HL-60/S4 treated with phorbol 12-myristate 13-acetate at 8.2 ng/mL for 4 days and 3 days (cell line): ENCODE results near the gene NAXE.
"Not testable (repeated sequence)": the region's sequence is repeated elsewhere in the genome, so short reads cannot be mapped to it uniquely, and the experiment has no call there.

Experiments
- in situ Hi-C: fragments of 300-500 bp; cut with MboI; formaldehyde crosslinking; loops from 2 replicates; pipeline ENCODE4 v1.15.0; 2022; ENCODE audit warnings: low sequenced_read_pairs

The NAXE gene

DNA sequence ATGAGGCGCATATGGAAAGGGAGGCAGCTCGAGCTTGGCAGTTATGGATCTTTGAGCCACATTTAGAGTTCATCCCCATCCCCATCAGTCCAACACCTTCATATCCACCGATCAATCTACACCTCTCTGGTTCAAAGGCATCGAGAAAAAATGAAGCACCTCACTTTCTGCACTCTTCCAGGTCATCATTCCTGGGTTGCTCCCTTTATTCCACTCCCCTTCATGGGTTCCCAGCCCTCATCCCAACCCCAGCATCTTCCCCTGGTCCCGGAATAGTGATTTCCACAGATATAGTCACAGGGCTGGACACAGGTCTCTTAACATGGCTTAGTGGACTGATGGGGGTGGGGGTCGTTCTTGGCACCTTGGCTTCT lies 28.0 kb downstream of the NAXE start:
- in situ Hi-C loops, result no loop called here

DNA sequence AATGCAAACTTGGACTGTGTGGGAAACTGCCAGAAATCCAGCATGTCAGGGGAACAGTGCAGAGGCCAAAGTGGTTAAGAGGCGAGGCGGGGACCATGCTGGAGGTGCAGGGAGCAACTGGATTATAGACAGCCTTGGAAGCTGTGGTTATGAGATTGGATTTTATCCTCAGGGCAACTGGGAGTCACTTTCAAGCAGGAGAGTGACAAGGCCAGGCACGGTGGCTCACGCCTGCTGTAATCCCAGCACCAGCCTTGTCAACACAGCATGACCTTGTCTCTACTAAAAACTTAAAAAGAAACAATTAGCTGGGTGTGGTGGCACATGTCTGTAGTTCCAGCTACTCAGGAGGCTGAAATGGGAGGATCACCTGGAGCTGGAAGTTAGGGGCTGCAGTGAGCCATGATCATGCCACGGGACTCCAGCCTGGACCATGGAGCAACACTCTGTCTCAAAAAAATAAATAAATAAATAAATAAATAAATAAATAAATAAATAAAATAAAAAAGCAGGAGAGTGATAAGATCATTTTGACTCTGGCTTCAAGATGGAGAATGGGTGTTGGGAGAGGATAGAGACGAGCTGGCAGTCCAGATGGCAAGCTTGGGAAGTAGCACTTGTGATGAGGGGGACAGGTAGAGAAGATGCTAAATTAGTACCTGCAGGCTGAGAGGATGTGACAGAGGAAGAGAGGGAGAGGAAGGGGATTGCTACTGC lies 31.2 kb downstream of the NAXE start:
- in situ Hi-C loops, result no loop called here

- in situ Hi-C loops, result no loop called here
Observed at GRCh38 chr1:156623946-156624813, 32.6 kb downstream of the NAXE start.

- in situ Hi-C loops, result no loop called here
Observed at GRCh38 chr1:156624814-156625435, 33.3 kb downstream of the NAXE start.

DNA sequence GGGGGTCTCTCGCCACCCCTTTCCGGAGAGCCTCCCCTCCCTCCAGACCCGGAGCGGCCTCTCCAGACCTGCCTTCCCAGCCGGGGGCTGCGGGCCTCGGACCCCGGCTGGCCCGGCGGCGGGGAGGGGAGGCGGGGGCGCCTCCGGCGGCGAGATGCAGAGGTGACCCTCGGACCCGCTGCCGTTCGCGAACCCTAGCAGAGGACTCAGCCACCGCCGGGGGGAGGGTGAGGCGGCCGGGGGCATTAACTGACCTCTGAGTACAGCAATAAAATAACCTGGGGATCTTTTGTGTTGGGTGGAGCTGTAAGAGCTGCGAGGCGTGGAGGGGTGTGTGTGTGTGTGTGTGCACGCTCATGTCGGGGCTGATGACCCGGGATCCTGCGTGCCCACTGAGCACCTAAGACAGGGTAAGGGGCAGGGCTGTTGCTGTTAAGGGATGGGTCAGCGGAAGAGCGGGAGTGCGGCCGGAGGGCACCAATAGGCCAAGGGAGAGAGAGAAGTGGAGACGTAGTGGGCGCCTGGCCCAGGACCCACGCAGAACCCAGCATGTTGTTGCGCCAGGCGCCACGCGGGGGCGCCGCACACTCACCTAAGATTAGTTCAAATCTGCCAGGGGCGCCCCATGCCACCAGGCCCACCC lies 34.0 kb downstream of the NAXE start:
- in situ Hi-C loops, result no loop called here

DNA sequence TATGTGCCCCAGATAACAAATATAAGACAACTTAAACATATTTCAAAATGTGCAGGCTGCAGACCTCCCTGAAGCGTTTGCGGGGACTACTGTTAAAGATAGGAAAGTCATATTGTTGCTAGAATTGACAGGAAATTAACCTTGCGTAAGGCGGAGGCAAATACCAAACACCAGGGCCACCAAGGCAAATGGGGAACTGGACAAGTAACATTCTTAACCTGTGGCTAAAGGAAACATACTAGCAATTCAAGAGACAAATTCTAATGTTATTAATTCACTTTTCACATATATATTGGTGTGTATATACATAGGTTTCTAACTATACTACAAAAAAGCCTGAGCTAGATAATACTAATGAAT lies 34.5 kb downstream of the NAXE start:
- in situ Hi-C loops, result no loop called here

DNA sequence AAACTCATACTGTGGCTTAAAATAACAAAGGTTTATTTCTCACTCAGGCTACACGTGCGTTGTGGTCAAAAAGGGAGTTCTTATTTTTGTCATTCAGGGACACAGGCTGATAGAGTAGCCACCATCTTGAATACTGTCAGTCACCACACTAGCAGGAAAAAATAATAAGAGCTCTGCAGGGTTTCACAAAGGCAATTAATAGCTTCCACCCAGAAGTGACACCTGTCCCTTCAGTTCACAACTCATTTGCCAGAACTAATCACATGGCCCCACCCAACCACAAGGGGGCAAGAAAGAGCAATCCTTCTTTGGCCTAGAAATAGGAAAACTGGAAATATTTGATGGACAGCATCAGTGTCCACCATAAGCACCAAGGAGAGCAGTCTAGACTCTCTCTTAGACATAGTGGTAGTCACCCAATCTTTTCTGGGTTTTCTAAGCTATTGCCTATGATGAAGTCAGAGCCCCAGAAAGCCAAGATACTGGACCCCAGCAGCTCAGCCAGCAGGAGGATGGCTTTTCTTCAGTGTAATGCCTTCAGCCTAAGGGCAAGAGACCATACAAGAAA lies 35.8 kb downstream of the NAXE start:
- in situ Hi-C loops, result no loop called here

DNA sequence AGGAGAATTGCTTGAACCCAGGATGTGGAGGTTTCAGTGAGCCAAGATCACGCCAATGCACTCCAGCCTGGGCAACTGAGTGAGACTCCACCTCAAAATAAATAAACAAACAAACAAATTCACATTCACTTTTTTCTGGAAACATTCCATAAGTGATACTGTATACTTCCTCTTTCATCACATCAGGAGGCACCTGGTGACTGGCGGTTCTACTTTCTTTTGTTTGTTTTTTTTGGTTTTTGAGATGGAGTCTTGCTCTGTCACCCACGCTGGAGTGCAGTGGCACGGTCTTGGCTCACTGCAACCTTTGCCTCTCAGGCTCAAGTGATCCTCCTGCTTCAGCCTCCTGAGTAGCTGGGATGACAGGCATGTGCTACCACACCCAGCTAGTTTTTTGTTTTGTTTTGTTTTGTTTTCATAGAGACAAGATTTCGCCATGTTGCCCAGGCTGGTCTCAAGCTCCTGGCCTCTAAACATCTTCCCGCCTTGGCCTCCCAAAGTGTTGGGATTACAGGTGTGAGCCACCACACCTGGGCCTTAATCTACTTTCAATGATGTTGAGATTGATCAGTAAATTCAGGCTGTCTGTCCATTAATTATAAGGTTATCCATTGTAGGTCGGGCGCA lies 38.4 kb downstream of the NAXE start:
- in situ Hi-C loops, result no loop called here

- in situ Hi-C loops, result not testable (repeated sequence)
Observed at GRCh38 chr1:156631152-156631551, 39.6 kb downstream of the NAXE start.

DNA sequence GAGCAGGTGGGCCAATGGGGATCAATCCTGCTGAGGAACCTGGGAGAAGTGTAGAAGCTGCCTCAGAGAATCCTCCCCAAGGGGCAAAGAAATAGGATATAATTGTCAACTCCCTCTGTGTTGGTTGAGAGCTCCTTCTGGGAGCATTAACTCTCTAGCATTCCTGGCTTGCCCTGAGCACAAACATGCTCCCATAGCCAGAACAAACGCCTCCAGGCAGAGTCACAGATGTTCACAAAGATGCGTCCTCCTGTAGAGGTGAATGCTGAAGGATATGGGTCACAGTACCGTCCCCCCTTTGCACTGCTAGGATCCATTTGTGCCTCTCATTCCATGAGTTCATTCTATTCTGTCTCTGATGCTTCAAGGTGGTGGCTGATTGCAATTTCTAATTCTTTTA lies 40.8 kb downstream of the NAXE start:
- in situ Hi-C loops, result no loop called here

DNA sequence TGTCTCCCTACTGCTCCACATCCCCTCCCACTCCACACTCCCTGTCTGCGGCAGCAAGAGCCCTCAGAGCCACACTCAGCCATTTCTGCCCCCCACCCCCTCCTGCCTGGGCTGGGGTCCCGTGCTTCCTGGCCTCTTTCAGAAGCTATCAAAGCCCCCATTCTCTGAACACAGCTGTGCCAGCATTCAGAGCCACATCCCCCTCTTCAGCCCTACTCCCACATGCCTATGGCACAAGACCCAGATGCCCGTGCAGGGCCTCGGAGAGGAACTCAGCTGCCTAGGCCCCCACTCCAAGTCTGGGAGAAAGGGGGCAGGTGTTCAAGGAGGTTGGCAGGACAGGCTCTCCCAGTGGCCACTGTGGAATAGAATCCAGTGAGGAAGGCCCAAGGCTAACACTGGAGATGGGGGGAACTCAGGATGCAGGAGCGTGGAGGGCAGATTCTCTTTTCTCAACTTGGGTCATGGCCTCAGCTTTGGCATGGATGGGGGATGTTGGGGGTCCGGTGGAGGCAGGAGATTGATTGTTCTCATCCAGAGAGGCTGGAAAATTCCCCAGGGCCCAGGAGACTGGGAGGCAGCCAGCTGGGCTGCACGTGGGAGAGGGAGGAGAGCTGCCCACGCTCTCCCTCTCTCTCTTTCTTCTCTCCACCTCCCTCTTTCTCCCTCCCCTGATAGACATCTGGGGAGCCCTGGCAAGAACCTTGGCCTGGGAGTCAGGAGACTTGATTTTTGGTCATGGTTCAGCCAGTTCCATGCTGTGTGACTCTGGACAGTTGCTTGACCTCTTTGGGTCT lies 46.8 kb downstream of the NAXE start:
- in situ Hi-C loops, result no loop called here

GRCh38 chr1:156639601-156640101 lies 48.1 kb downstream of the NAXE start:
- in situ Hi-C loops, result no loop called here

DNA sequence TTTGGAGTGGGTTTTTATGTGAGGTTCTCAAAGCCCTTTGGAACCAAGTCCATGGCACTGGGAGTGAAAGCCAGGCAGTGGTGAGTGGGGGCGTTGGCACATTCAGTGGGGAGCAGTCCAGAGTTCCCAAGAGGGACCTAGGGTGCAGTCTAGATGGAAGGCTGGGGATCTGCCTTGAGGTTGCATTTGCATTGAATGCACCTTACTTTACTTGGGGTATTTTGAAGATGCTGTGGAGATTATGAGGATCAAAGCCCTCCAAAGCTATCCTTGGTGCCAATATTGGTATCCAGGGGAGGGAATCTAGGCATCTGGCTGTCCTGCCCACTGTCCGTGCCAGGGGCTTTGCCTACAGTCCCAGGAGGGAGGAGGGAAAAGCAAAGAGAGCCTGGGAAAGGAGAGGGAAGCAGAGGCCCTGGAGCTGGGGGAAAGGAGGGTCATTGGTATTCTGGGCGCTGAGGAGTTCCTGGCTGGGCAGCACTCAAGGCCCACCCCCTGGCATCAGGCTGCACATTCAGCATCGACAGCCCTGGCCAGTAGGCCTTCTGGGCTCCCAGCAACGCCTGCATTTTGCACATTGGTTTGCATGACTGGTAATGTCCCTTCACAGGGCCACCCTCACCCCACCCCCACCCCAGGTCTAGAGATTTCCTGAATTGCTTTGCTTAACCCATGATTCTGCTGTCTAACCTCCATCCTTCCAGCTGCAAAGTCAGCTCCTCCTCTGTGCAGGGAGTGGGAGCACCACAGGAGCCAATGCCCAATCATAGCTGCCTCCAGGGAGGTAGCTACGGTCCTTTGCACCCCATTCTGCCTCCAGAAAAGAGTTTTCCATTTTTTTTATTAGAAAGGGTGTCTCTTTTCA lies 49.5 kb downstream of the NAXE start:
- in situ Hi-C loops, result no loop called here

GRCh38 chr1:156641761-156642264 lies 50.2 kb downstream of the NAXE start, which contains the start of gene BCAN:
BCAN (plus strand) TSS chr1:156642117; CDS start chr1:156646055, 3,938 bp downstream.
- in situ Hi-C loops, result no loop called here

DNA sequence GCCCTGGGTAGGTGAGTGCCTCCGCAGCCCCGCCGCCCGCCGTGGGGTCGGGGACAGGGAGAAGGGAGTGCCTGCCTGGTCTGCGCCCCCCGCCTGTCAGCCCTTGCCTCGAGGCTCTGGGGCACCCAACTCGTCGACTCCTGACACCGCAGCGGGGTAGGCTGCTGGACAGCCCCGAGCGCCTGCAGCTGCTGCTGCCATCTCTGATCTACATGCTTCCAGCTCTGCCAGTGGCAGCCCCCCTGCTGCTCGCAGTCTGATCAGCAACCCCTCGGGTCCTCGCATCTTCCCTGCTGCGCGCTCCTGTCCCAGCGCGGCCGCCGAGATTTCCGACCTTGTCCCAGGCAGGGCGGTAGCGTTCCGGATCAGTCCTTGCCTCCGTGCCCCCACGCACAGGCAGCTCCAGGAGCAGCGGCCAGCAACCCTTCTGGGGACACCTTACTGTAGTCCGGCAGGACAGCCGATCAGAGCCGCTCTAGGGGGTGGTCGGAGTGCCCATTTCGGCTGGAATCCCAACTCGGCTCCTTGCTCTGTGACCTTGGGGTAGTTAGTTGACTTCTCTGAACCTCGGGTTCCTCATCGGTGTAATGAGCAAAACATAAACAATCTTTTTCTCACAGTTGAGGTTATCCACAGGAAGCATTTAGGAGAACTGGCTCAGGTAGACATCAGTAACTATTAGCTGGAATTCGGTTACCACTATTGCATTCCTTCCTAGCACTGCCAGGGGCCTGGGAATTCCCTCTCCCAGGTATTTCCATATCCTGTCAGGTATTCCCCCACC lies 50.9 kb downstream of the NAXE start:
- in situ Hi-C loops, result no loop called here

DNA sequence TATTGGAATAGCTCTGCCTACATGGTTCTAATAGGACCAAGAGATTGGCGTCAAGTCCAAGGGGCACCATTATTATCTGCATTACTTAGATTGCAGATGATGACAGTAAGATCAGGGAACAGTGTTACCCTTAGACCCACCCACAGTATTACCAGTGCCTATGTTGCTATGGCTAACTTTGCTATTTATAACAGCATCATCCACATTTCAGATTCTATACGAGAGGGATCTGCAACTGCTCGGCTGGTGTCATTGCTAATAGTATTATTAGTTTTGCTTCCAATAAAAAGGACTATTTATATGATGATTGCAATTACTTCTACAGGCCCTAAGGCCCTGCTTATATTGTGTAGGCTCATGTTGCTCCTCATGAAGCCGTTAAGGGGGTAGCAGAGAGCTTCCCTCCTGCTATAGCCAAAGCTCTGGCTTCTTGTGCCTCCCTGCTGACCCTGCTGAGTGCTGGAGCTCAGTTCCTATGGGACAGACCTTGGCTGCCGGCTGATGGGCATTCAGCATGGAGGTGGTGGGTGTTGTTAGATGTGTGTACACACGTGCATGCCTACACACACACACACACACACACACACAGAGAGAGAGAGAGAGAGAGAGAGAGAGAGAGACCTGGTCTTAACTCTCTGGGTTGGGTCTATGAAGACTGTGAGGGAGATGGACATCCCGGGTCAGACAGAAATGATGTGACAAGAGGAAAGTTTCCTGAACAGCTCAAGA lies 51.6 kb downstream of the NAXE start:
- in situ Hi-C loops, result no loop called here

DNA sequence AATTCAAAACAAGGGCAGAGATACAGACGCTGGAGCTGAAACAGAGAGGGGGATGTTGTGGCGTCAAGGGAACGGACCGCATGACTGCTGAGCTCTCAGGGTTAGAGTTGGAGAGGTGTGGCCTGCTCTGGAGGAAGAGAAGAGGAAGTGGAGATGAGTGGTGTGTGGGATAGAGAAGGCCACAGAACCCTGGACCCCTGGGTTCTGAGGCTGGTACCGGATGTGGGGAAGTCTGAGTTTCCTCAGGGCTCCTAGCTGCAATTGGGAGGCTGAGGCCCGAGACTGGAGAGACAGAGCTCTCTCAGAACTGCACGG lies 52.2 kb downstream of the NAXE start:
- in situ Hi-C loops, result no loop called here
